H1 (cell line): ENCODE data around the gene SUGP2.
A peak's percentile ranks its signal among the peaks of the same experiment; 100 is the strongest.

Experiments used
- CTCF ChIP-seq, 3 experiments: IDR thresholded peaks; 1 replicate in 2 of 3; 2 replicates in 1 of 3; pipeline versions ENCODE4 v1.5.1 to v1.6.1; 2011; ENCODE audit warnings: low read length in 3 of 3, mild to moderate bottlenecking in 3 of 3, inconsistent platforms in 2 of 3, low read depth in 1 of 3, moderate library complexity in 1 of 3; ENCODE audit not compliant: insufficient read depth in 1 of 3; ENCODE audit errors: control extremely low read depth in 1 of 3
- EP300 ChIP-seq, 2 experiments: IDR thresholded peaks; 1 replicate in 1 of 2; 2 replicates in 1 of 2; pipeline ENCODE4 v1.6.1; 2011 to 2012; ENCODE audit warnings: low read depth in 2 of 2, low read length in 2 of 2, mild to moderate bottlenecking in 2 of 2, borderline replicate concordance in 1 of 2, inconsistent platforms in 1 of 2, moderate library complexity in 1 of 2
- EZH2 ChIP-seq: fragments of 200-600 bp; sonication (generic); IDR thresholded peaks from 2 replicates; pipeline ENCODE4 v1.7.1; 2012; ENCODE audit warnings: low read depth, mild to moderate bottlenecking, moderate library complexity, low read length, inconsistent platforms; ENCODE audit not compliant: severe bottlenecking
- MAX ChIP-seq: IDR thresholded peaks from 2 replicates; pipeline ENCODE4 v1.6.1; 2012; ENCODE audit warnings: inconsistent platforms
- POLR2A ChIP-seq, 2 experiments: IDR thresholded peaks; 1 replicate in 1 of 2; 2 replicates in 1 of 2; pipeline ENCODE4 v1.6.1; 2011; ENCODE audit warnings: low read depth in 2 of 2, low read length in 2 of 2, mild to moderate bottlenecking in 2 of 2; ENCODE audit errors: control extremely low read depth in 1 of 2
- SIN3A ChIP-seq, 2 experiments: IDR thresholded peaks in 1 of 2; conservative IDR thresholded peaks in 1 of 2; 2 replicates each; pipeline ENCODE4 v1.6.1; 2011 to 2012; ENCODE audit warnings: low read length in 2 of 2, improper control_type of control experiment in 1 of 2, low read depth in 1 of 2, mild to moderate bottlenecking in 1 of 2
- SIRT6 ChIP-seq: IDR thresholded peaks from one replicate; pipeline ENCODE4 v1.7.1; 2012; ENCODE audit warnings: low read length, inconsistent platforms
- TAF1 ChIP-seq: IDR thresholded peaks from 2 replicates; pipeline ENCODE4 v1.6.1; 2011; ENCODE audit warnings: mild to moderate bottlenecking, low read depth, low read length

GRCh38 chr19:19026299-19026971 lies 6.9 kb downstream of the SUGP2 start:
- peak in 1 of 3 experiments; percentile 24; a peak in 1 of 4 replicates for TF ChIP-seq CTCF (IDR thresholded peaks at IDR 0.05; ENCODE audit: control extremely low read depth in 1 of 3, insufficient read depth in 1 of 3, low read depth in 1 of 3, low read length in 3 of 3)
- no peak for TF ChIP-seq POLR2A (IDR thresholded peaks at IDR 0.05; ENCODE audit: control extremely low read depth in 1 of 2, low read depth in 2 of 2, low read length in 2 of 2)
- no peak for TF ChIP-seq MAX
- no peak for TF ChIP-seq SIN3A (conservative IDR thresholded peaks at IDR 0.05 in 1 of 2, IDR thresholded peaks at IDR 0.05 in 1 of 2; ENCODE audit: low read depth in 1 of 2, low read length in 2 of 2)
- no peak for TF ChIP-seq SIRT6
- no peak for TF ChIP-seq EP300 (IDR thresholded peaks at IDR 0.05; ENCODE audit: borderline replicate concordance in 1 of 2, low read depth in 2 of 2, low read length in 2 of 2)
- no peak for TF ChIP-seq EZH2
- no peak for TF ChIP-seq TAF1
